ENCODE data around the gene C2orf15. TPM values are rescaled to one million over a fixed set of nuclear protein-coding genes. Genes with fewer than 3 reads are reported as not detected.
"Not testable (repeated sequence)": the region's sequence is repeated elsewhere in the genome, so short reads cannot be mapped to it uniquely, and the experiment has no call there.

The C2orf15 gene
- total RNA-seq, 4 donors from 2014 or later = 3.7 to 7.1 (median 5.4) TPM; not detected in 1

- DNase-seq = no peak
- Histone ChIP-seq H3K27me3 (no peaks in the 10 kb centered on the region), H3K9me3 (no peaks in the 10 kb centered on the region), H3K27ac (no peak overlapping the region), H3K4me3 (no peak overlapping the region), H3K36me3 (peaks cover 0 to 49% (median 0%) of the 10 kb centered on the region in 3 donors), H3K4me1 (peaks cover 0 to 7% (median under 1%) of the 10 kb centered on the region in 4 donors)
- no peak for TF ChIP-seq POLR2A (IDR thresholded peaks at IDR 0.05)
- TF ChIP-seq CTCF (IDR thresholded peaks at IDR 0.05) = no peak
Measured at GRCh38 chr2:99187011-99187410, 45.5 kb downstream of the C2orf15 start.

GRCh38 chr2:99188357-99188756 lies 46.9 kb downstream of the C2orf15 start:
- Histone ChIP-seq H3K4me1 (no peaks in the 10 kb centered on the region), H3K27me3 (no peaks in the 10 kb centered on the region), H3K27ac (no peak overlapping the region), H3K4me3 (no peak overlapping the region), H3K36me3 (peaks cover 0 to 54% (median 0%) of the 10 kb centered on the region in 3 donors), H3K9me3 (no peaks in the 10 kb centered on the region)
- TF ChIP-seq CTCF (IDR thresholded peaks at IDR 0.05) = no peak
- TF ChIP-seq POLR2A (IDR thresholded peaks at IDR 0.05) = no peak
- DNase-seq = no peak

- Histone ChIP-seq H3K27ac (no peak overlapping the region), H3K27me3 (no peaks in the 10 kb centered on the region), H3K36me3 (peaks cover 0 to 62% (median 0%) of the 10 kb centered on the region in 3 donors), H3K9me3 (no peaks in the 10 kb centered on the region), H3K4me1 (no peaks in the 10 kb centered on the region), H3K4me3 (no peak overlapping the region)
- TF ChIP-seq CTCF (IDR thresholded peaks at IDR 0.05) (no peak), POLR2A (IDR thresholded peaks at IDR 0.05) (no peak)
- DNase-seq = no peak
Measured at GRCh38 chr2:99190548-99190947, 49.0 kb downstream of the C2orf15 start.

- not testable (repeated sequence) for DNase-seq, H3K27me3 ChIP-seq, H3K9me3 ChIP-seq, H3K27ac ChIP-seq, H3K4me1 ChIP-seq, H3K4me3 ChIP-seq
- peaks cover 0 to 73% (median 0%) of the 10 kb centered on the region in 3 donors for H3K36me3 ChIP-seq
Measured at GRCh38 chr2:99192364-99192763, 50.9 kb downstream of the C2orf15 start.

- no peak for DNase-seq
- Histone ChIP-seq H3K36me3 (peaks cover 0 to 27% (median 0%) of the 10 kb centered on the region in 3 donors), H3K4me1 (no peaks in the 10 kb centered on the region), H3K27me3 (no peaks in the 10 kb centered on the region), H3K4me3 (no peak overlapping the region), H3K27ac (no peak overlapping the region), H3K9me3 (no peaks in the 10 kb centered on the region)
- TF ChIP-seq POLR2A (IDR thresholded peaks at IDR 0.05) (no peak), CTCF (IDR thresholded peaks at IDR 0.05) (no peak)
Measured at GRCh38 chr2:99198103-99198841, 56.8 kb downstream of the C2orf15 start.

GRCh38 chr2:99200076-99200800 lies 58.7 kb downstream of the C2orf15 start:
- Histone ChIP-seq H3K36me3 (peaks cover 0 to 22% (median 0%) of the 10 kb centered on the region in 3 donors), H3K4me3 (no peak overlapping the region), H3K4me1 (no peaks in the 10 kb centered on the region), H3K27ac (no peak overlapping the region), H3K27me3 (no peaks in the 10 kb centered on the region), H3K9me3 (no peaks in the 10 kb centered on the region)
- TF ChIP-seq POLR2A (IDR thresholded peaks at IDR 0.05) = no peak
- DNase-seq = no peak

Small RNA genes within 50 kb of the gene (small RNA-seq; reads per million reads assigned to genes)
- gene AC092587.1 = 0 reads per million in 2 donors

Other genes with a start within 250 kb of the C2orf15 start
- 10 to 100 TPM in 2 of 4 donors, 1 to 10 TPM in 2; 3.3 to 36.5 (median 10.2) TPM for gene CRACDL, start 205.5 kb upstream of the C2orf15 start, total RNA-seq
- 10 to 100 TPM in 2 of 4 donors, 1 to 10 TPM in 2; 6.7 to 21.5 (median 11.0) TPM for gene TSGA10, start 13.2 kb downstream of the C2orf15 start, total RNA-seq
- gene LIPT1, start 13.3 kb downstream of the C2orf15 start, total RNA-seq = 10 to 100 TPM in 2 of 4 donors, 1 to 10 TPM in 2; 6.1 to 23.9 (median 10.7) TPM
- gene MITD1, start 39.4 kb downstream of the C2orf15 start, total RNA-seq = 10 to 100 TPM; 21.7 to 42.1 (median 34.0) TPM
- gene MRPL30, start 39.5 kb downstream of the C2orf15 start, total RNA-seq = 10 to 100 TPM; 17.1 to 38.0 (median 23.8) TPM
- not detected for gene LYG2, start 114.0 kb downstream of the C2orf15 start, total RNA-seq
- gene LYG1, start 159.5 kb downstream of the C2orf15 start, total RNA-seq = 1 to 10 TPM; 2.8 to 3.8 (median 3.5) TPM
- 10 to 100 TPM; 39.2 to 80.0 (median 40.9) TPM for gene TXNDC9, start 194.6 kb downstream of the C2orf15 start, total RNA-seq
- 10 to 100 TPM; 23.6 to 40.4 (median 30.7) TPM for gene EIF5B, start 195.7 kb downstream of the C2orf15 start, total RNA-seq